Epithelial cell of esophagus (primary cell): ENCODE results near the gene PXDC1.

Source experiments
- DNase-seq: peaks from one replicate; pipeline ENCODE4 v3.0.0; 2010; ENCODE audit warnings: low read depth
- H3K4me3 ChIP-seq: 2 replicates; pipeline ENCODE4 v1.5.1; 2011; ENCODE audit warnings: mild to moderate bottlenecking, low read length, control low read depth
- TF ChIP-seq, protein P1 (sequence below): IDR thresholded peaks from 2 replicates; pipeline ENCODE4 v1.5.1; 2011; ENCODE audit warnings: low read depth, mild to moderate bottlenecking, low read length, control low read depth, inconsistent platforms; ENCODE audit not compliant: insufficient read depth; ENCODE audit errors: missing control alignments

The PXDC1 gene

DNA sequence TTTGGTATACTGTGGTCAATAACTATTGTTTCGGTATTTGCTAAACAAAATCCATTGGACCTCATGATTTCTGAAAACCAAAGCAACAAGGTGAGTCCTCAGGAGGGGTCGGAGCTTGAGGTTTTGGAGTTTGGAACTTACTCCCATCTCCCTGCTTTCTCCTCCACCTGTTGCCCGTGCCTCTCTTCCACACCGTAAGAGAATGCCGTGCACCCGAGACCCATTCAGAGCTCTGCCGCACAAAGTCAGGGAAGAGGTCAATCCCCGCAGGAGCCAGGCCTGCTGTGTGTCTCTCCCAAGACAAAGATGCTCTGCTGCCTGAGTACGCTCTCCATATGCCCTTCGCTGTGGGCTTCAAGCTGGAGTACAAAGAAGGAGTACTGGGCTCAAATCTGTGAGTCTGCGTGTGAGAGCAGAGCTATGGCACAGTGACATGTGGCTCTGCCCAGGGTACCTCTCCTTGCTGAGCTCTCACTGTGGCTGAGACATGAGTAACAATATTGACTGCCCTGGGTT, 23.9 kb downstream of the PXDC1 start:
- no peak for DNase-seq
- no peak overlapping the region for H3K4me3 ChIP-seq
- TF ChIP-seq, protein P1, sequence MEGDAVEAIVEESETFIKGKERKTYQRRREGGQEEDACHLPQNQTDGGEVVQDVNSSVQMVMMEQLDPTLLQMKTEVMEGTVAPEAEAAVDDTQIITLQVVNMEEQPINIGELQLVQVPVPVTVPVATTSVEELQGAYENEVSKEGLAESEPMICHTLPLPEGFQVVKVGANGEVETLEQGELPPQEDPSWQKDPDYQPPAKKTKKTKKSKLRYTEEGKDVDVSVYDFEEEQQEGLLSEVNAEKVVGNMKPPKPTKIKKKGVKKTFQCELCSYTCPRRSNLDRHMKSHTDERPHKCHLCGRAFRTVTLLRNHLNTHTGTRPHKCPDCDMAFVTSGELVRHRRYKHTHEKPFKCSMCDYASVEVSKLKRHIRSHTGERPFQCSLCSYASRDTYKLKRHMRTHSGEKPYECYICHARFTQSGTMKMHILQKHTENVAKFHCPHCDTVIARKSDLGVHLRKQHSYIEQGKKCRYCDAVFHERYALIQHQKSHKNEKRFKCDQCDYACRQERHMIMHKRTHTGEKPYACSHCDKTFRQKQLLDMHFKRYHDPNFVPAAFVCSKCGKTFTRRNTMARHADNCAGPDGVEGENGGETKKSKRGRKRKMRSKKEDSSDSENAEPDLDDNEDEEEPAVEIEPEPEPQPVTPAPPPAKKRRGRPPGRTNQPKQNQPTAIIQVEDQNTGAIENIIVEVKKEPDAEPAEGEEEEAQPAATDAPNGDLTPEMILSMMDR, result no peak

DNA sequence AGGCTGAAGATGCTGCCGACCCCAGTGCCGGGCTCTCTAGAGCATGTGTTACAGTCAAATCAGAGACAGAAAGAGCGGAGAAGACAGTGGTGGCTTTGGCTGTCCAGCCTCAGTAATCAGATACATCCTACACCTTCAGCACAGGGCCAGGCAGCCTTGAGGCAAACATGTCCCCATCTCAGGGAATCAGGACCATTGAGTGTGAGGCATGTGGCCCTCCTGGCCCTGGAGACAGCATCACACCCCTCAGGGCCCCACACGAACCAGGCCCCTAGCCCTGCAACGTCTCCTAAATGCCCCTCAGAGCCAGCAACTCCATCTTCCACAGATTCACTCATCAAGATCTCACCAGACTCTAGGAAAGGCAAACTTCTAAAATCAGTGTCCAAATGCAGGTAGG, 24.5 kb downstream of the PXDC1 start:
- DNase-seq, result no peak
- TF ChIP-seq, protein P1, result no peak
- H3K4me3 ChIP-seq, result no peak overlapping the region

DNA sequence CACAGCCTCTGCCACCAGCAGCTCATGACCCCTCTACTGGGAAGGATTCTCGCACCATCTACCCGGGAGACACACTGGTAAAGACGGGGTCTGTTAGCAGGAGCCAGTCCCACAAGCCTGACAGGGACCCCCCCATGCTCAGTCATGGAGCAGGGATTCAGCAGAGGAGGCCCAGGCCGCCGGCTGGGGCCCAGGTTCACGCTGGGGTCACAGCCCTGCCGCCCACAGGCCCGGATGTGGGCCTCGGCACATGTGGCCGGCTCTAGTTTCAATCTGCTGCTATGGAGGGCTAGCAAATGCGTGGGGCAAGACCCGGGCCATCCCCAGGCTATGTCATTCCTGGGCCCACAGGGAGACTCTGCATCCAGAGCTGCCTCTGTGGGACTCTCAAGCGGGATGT, 25.1 kb downstream of the PXDC1 start:
- no peak overlapping the region for H3K4me3 ChIP-seq
- TF ChIP-seq, protein P1, result no peak

DNA sequence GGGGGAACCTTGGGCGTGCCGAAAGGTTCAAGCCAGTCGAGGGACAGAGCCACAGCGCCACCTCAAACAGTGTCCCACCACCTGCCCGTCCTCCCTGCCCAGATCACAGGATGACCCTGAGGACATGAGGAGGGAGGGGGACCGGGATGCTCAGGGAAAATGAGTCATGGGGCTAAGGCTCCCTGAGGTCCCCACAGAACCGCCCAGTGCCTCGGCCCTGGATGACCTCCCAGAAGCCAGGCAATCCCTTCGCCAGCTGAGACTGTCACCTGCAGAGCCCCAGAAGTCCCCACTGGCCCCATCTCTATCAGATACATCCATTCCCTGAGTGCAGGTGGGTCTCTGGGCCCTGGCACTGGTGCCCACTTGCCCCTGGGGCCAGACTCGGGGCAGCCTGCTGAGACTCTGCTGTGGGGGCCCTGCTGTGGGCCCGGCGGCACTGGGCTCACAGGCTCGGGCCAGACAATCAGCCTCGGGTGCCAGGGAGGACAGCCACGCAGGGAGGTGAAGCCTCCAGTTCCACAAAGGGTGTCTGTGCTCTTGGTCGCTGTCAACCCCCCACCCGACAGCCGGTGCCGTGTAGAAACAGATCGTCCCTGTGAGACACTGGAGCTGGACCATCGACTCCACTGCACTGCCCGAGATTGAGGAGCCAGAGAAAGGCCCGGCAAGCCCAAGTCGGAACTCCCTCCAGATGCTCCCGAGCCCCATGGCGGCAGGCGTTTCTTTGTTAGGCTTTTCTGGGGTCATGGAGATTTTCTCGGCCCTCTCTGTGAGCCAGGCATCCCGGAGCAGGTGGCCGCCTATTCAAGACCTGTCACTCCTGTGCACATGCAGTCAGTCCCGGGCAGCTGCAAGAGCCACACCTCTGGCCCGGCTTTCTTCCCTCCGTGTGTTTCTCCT, 26.1 kb downstream of the PXDC1 start:
- no peak overlapping the region for H3K4me3 ChIP-seq
- DNase-seq, result no peak
- TF ChIP-seq, protein P1, result no peak

More for the DNA sequence above, 25.1 kb downstream of the PXDC1 start:
- DNase-seq, result no peak

DNA sequence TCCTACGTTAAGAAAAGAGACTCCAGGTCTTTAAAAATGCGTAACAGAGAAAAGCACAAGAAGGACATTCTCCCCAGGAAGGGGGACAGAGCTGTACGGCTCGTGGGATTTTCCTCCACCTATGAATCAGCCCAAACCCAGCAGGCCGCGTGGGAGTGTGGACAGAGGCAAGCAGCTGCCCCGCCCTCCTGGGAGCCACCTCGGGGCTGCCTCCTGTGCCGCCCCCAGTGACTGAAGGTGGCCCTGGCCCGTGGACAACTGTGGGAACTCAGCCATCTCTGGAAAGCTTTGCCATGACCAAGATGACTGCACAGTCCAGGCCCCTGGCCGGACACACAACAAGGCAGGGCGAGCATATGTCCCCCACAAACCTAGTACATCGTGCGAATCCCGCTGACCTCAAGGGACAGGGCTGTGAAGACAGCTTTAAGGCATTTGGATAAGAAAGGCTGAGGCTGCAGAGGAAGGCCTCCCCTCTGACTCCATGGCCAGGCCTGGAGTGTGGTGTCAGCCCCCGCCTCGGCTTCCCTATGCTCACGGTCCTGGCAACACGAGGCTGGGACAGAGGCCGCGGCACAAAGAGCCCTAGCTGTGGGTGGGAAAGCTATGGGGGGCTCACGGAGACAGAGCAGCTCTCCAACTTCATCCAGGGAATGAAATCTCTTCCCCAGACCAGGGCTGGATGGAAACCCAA, 26.9 kb downstream of the PXDC1 start:
- TF ChIP-seq, protein P1, result no peak
- no peak for DNase-seq
- no peak overlapping the region for H3K4me3 ChIP-seq

DNA sequence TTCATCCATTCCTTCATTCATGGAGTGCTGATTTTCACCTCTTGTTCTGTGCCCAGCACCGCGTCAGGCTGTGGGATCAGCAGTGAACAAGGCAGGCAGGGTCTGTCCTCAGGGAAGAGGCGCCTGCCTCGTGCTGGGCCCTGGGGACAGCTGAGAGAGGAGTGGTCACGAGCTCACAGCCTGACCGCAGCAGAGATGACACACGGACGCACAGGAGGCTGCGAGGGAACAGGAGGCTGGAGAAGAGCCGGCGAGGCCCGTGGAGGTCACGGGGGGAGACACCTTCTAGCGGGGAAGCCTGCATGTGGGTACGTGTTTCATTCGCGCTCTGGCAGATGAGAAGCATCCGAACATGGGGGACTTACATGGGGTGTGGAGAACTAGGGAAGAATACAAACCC, 27.5 kb downstream of the PXDC1 start:
- H3K4me3 ChIP-seq, result no peak overlapping the region
- TF ChIP-seq, protein P1, result no peak
- no peak for DNase-seq

DNA sequence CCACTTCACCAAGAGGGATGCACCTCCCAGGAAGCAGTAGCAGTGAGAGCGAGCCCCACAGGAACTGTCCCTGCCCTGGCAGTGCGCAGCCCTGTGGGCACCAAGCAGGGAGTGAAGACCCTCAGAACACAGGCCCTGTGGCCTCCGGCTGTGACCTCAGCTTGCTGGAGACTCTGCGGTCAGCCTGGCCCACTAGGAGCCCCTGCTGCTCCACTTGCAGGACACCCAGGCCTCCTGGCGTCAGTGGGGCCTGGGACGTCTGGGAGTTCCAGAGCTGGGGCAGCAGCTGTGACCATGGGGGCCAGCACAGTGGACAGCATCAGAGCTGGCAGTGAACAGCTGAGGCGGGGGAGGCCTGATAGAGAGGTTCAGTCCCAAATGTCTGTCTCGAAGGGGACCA, 28.3 kb downstream of the PXDC1 start:
- no peak for DNase-seq
- TF ChIP-seq, protein P1, result no peak
- H3K4me3 ChIP-seq, result no peak overlapping the region
